Psoas muscle (tissue), 8 donors: ENCODE measurements around the gene SCD. TPM values are rescaled to one million over a fixed set of nuclear protein-coding genes. Genes with fewer than 3 reads are reported as not detected.

Experiments
- ATAC-seq, 4 donors: fragments of 200-7000 bp; cut with Tn5 transposase; one replicate each; pipeline ENCODE4 v1.9.1; 2020; ENCODE audit warnings: moderate library complexity in 3 of 4, mild to moderate bottlenecking in 2 of 4
- DNase-seq, 2 donors: peaks; one replicate each; pipeline ENCODE4 v3.0.0-alpha.2; 2020
- H3K27ac ChIP-seq: fragments of 200-600 bp; one replicate; pipeline ENCODE4 v1.8.0; 2022
- H3K27me3 ChIP-seq, 3 donors: fragments of 200-600 bp in 1 of 3; one replicate each; pipeline versions ENCODE4 v1.6.1 to v1.8.0; 2013 to 2022; ENCODE audit warnings: low read length in 2 of 3, mild to moderate bottlenecking in 2 of 3, moderate library complexity in 1 of 3; ENCODE audit not compliant: insufficient read depth in 3 of 3
- H3K36me3 ChIP-seq, 2 donors: fragments of 200-600 bp in 1 of 2; one replicate each; pipeline versions ENCODE4 v1.6.1 to v1.8.0; 2013 to 2022; ENCODE audit warnings: low read depth in 1 of 2, mild to moderate bottlenecking in 1 of 2, moderate library complexity in 1 of 2; ENCODE audit not compliant: insufficient read depth in 1 of 2
- H3K4me1 ChIP-seq: fragments of 200-600 bp; one replicate; pipeline ENCODE4 v1.8.0; 2022
- H3K4me3 ChIP-seq: fragments of 200-600 bp; one replicate; pipeline ENCODE4 v1.8.0; 2022; ENCODE audit warnings: mild to moderate bottlenecking
- H3K9me3 ChIP-seq: fragments of 200-600 bp; one replicate; pipeline ENCODE4 v1.8.0; 2022
- CTCF ChIP-seq: fragments of 200-600 bp; IDR thresholded peaks from one replicate; pipeline ENCODE4 v1.8.0; 2022; ENCODE audit warnings: antibody characterized with exemption
- WGBS, 3 donors: extraction: QIAGEN DNeasy Blood & Tissue Kit; methylation state at CpG; one replicate each; pipeline versions ENCODE4 v1.1.6 to v1.1.7; 2013; 5-methylcytosine and 5-hydroxymethylcytosine counted together
- intact Hi-C, 2 donors: fragments of 100-400 bp; cut with DNase I; formaldehyde crosslinking; loops; one replicate each; pipeline versions ENCODE4 v1.11.0 to v1.14.2; 2022
- polyA plus RNA-seq, 3 donors: library from polyadenylated mRNA; stranded (reverse); fragments of 200-250 nt; gene quantifications; one replicate each; pipeline ENCODE4 v1.2.3, GENCODE V29; 2013
- total RNA-seq, 4 donors: library from RNA; stranded (reverse); fragmentation: NEBNext Ultra II Directional in 2 of 4; extraction: Animal tissue kit (Norgen Biotek cat#: 25700) in 2 of 4; gene quantifications; one replicate each; pipeline versions ENCODE4 v1.2.1 to v1.2.4, GENCODE V29; 2021 to 2023
- donor health status: healthy with polysubstance abuse.
- donor health status: DM: no; HTN: no; CAD: no; lungs with moderate emphysema.
- donor health status: Bipolar disorder and iron deficiency.
- donor health status: healthy.
- donor health status: DM: yes; HTN: yes; CAD: no.
- donor health status: DM: no; HTN: no; CAD: no.
- donor health status: DM: no; HTN: no; CAD: no.
- donor health status: DM: yes; HTN: yes; CAD: no.

SCD gene
- total and polyA plus RNA-seq, 7 donors: 1.1 to 18.4 (median 9.5) TPM

GRCh38 chr10:100380400-100380799, 33.4 kb downstream of the SCD start:
- Histone ChIP-seq H3K4me1 (no peaks in the 10 kb centered on the region), H3K4me3 (no peak overlapping the region), H3K27ac (no peak overlapping the region), H3K9me3 (no peaks in the 10 kb centered on the region), H3K36me3 (peaks cover 0 to 18% of the 10 kb centered on the region in 2 donors), H3K27me3 (no peaks in the 10 kb centered on the region)
- intact Hi-C loops: no loop called here
- WGBS, 3 donors: 95 to 99% (median 95%) methylated on average over 3 of the region's 3 CpGs
- no peak for TF ChIP-seq CTCF
- no peak for DNase-seq
- ATAC-seq: no peak

- no peaks in the 10 kb centered on the region for H3K9me3 ChIP-seq
- no peaks in the 10 kb centered on the region for H3K4me1 ChIP-seq
- no peak overlapping the region for H3K27ac ChIP-seq
- no peaks in the 10 kb centered on the region for H3K27me3 ChIP-seq
- H3K4me3 ChIP-seq: no peak overlapping the region
- WGBS, 3 donors: 96 to 98% (median 97%) methylated on average over 13 of the region's 13 CpGs
- TF ChIP-seq CTCF: no peak
- intact Hi-C loops: no loop called here
- peaks cover 0 to 18% of the 10 kb centered on the region in 2 donors for H3K36me3 ChIP-seq
- DNase-seq (no peak), ATAC-seq (no peak)
Observed at GRCh38 chr10:100382553-100382952, 35.5 kb downstream of the SCD start.

- WGBS, 3 donors: 89 to 98% (median 96%) methylated on average over 2 of the region's 2 CpGs
- intact Hi-C loops: no loop called here
- Histone ChIP-seq H3K36me3 (peaks cover 0 to 18% of the 10 kb centered on the region in 2 donors), H3K4me1 (no peaks in the 10 kb centered on the region), H3K27ac (no peak overlapping the region), H3K27me3 (no peaks in the 10 kb centered on the region), H3K4me3 (no peak overlapping the region), H3K9me3 (no peaks in the 10 kb centered on the region)
- DNase-seq: no peak
- TF ChIP-seq CTCF: no peak
- ATAC-seq: no peak
Observed at GRCh38 chr10:100383251-100383650, 36.2 kb downstream of the SCD start.

GRCh38 chr10:100391163-100392002, 44.4 kb downstream of the SCD start:
- Histone ChIP-seq H3K4me3 (no peak overlapping the region), H3K27ac (no peak overlapping the region), H3K9me3 (no peaks in the 10 kb centered on the region), H3K4me1 (no peaks in the 10 kb centered on the region), H3K36me3 (no peaks in the 10 kb centered on the region), H3K27me3 (no peaks in the 10 kb centered on the region)
- intact Hi-C loops: no loop called here
- TF ChIP-seq CTCF: no peak
- DNase-seq: no peak
- no peak for ATAC-seq
- 76% methylated on average over 4 of the region's 4 CpGs for WGBS, 3 donors

- intact Hi-C loops: no loop called here
- WGBS, 3 donors: 92 to 100% (median 94%) methylated on average over 1 of the region's 1 CpG
- no peak overlapping the region for H3K4me3 ChIP-seq
- no peaks in the 10 kb centered on the region for H3K27me3 ChIP-seq
- ATAC-seq (no peak), DNase-seq (no peak)
- TF ChIP-seq CTCF: no peak
- no peak overlapping the region for H3K27ac ChIP-seq
- H3K36me3 ChIP-seq: no peaks in the 10 kb centered on the region
- no peaks in the 10 kb centered on the region for H3K4me1 ChIP-seq
- no peaks in the 10 kb centered on the region for H3K9me3 ChIP-seq
Observed at GRCh38 chr10:100392686-100393003, 45.6 kb downstream of the SCD start.
